Regular cardiac myocyte (primary cell): ENCODE results near the gene TDRD5. TPM values are rescaled to one million over a fixed set of nuclear protein-coding genes. Genes with fewer than 3 reads are reported as not detected.

ENCODE experiments used
- total RNA-seq: library from RNA; depleted of rRNA; stranded (reverse); fragments of >200 nt; gene quantifications from 2 replicates; pipeline ENCODE4 v1.2.3, GENCODE V29; 2014

TDRD5 gene, protein sequence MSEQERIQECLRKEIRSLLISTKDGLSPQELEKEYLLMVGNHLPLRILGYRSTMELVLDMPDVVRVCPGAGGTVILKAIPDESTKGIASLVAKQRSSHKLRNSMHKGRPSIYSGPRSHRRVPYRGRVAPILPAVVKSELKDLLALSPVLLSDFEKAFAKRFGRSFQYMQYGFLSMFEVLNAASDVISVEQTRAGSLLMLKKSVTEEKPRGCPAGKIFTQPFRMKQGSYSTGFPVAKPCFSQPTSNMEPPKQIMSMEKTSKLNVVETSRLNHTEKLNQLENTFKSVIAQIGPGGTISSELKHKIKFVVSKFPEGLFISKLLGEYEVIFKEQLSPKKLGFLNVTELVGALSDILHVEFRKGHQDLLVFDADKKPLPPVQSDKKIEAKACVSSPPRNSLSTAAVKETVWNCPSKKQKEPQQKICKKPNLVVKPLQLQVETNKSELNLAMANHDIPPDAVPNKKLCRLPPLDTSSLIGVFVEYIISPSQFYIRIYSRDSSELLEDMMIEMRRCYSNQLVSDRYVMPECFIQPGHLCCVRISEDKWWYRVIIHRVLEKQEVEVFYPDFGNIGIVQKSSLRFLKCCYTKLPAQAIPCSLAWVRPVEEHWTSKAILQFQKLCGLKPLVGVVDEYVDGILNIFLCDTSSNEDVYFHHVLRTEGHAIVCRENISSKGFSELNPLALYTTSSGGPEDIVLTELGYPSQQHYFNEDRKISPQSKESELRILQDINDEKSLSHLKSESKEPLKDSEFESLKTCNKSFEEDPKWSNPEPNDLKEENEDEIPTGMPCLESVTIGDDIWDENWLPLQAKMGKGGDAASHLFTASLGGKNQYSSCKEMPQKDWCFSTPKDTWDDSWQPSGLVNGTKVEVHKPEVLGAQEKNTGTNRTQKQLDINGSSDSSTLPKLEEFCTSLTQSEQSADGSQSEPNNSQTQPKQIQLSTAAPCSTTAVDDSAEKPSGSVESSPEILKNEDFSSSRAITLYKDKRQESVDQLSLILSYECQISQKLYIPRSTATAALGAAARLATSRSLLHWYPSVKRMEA
- total RNA-seq, result not detected in 2 replicates

DNA sequence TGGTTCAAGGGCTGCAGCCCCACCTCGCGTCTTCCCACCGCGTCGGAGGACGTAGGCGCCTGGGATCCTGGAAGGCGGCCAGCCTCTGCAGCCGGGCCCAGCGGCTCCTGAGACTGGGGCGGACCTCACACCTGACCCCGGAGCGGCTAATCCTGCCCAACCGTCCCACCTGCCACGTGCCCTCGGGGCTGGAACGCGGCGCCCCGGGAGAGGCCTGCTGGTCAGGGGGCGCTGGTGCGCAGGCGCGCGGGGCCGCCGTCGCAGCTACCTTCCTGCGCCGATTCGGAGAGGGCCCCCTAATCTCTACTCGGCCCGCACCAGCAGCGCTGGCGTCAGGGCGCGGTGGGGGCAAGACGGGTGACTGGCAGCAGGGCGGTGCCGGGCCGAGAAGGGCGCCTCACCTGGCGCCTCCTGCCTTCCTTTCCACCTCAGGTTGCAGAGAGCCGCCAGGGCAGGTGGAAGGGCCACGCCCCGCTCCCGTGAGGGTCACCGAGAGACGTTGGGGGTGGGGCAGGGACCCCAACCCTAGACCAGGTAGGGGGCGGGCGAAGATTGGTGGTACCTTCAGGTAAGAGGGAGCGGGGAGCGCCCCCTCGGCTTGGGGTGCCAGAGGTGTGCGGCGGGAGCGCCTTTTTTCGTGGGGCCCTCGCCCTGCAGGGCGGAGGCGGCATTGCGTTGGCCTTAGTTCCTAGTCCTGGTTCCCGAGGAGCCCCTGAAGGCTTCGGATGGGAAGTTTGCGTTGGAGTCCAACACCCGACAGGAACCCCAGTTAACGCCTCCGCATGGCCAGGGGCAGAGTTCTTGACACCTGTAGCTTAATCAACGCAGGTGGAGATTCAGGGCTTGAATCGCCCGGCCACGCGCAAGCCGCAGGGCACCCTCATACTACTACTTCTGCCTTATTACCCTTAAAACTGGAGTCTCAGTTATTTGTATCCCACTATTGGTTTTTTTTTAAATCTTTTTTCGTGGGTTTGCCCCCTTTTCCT lies at the start of gene TDRD5:
TSS of gene TDRD5 (plus strand) at position 241 of the 989 bp plus-strand sequence. CDS start 784 bp downstream, outside the sequence.

DNA sequence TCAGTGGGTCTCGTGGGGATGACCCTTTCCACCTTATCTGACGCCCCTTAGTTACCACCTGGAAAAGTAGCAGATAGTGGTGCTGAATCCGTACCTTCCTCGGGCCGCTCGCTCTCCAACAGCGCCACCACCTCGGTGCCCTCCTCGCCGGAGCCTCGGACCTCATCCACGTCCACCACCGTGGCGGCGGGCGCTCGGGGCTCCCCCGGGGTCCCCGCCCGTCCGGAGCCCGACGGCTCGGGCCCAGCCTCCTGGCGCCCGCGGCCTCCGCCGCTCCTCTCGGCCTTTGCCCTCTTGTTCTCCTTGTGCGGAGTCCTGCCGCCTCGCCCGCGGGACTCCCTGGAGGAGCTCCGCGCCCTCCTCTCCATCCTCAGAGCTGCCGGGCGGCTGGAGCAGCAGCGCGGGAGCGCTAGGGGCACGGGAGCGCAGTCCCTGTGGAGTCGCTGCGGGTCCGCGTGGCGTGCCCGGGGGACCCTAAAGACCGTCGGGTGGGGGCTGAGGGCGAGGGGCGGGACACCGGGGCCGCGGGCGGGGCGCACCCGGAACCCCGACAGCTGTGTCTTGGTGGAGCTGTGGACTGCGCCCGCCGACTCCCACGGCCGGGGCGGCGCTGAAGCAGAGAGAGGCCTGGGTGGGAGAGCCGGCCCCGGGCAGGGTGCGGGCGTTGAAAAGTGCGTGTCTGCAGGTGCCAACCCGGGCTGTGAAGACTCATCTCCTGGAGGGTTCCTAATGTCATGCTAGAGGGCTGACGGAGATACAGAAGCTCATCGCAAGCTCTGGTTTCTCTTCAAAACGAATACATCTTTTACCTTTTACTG lies 15.9 kb upstream of the TDRD5 start, which contains the start of gene NPHS2:
TSS of gene NPHS2 (minus strand) at position 452 of the 818 bp plus-strand sequence. CDS start at position 368, 84 bp downstream.

Other genes with a start within 250 kb of the TDRD5 start
- 1.1 and 1.2 TPM in 2 replicates for gene AXDND1, start 225.9 kb upstream of the TDRD5 start, total RNA-seq
- gene NPHS2, start 15.9 kb upstream of the TDRD5 start, total RNA-seq, result not detected in 2 replicates
- under 0.01 TPM in 1 of 2 replicates, not detected in the other for gene FAM163A, start 151.5 kb downstream of the TDRD5 start, total RNA-seq